ENCODE data around the gene TMEM209. TPM values are rescaled to one million over a fixed set of nuclear protein-coding genes. Genes with fewer than 3 reads are reported as not detected.
"Not testable (repeated sequence)": the region's sequence is repeated elsewhere in the genome, so short reads cannot be mapped to it uniquely, and the experiment has no call there.

Gene TMEM209
- polyA plus RNA-seq, 3 donors = 3.9 to 7.6 (median 6.0) TPM

- H3K27ac ChIP-seq (ENCODE audit: low read depth, low read length) = no peak overlapping the region
- 50 to 64% (median 61%) methylated on average over 20 of the region's 20 CpGs for WGBS, 3 donors
Observed at GRCh38 chr7:130149281-130150139, 55.7 kb downstream of the TMEM209 start.

- H3K27ac ChIP-seq (ENCODE audit: low read depth, low read length) = no peak overlapping the region
- WGBS, 3 donors = 61 to 83% (median 73%) methylated on average over 9 of the region's 9 CpGs
Observed at GRCh38 chr7:130148561-130148960, 56.6 kb downstream of the TMEM209 start.

- no peak overlapping the region for H3K27ac ChIP-seq (ENCODE audit: low read depth, low read length)
- WGBS, 3 donors = 94 to 98% (median 98%) methylated on average over 14 of the region's 14 CpGs
Observed at GRCh38 chr7:130147710-130148325, 57.4 kb downstream of the TMEM209 start.

- 83 to 97% (median 91%) methylated on average over 9 of the region's 9 CpGs for WGBS, 3 donors
- H3K27ac ChIP-seq (ENCODE audit: low read depth, low read length) = no peak overlapping the region
Observed at GRCh38 chr7:130146693-130147405, 58.4 kb downstream of the TMEM209 start.

- WGBS, 3 donors = 91 to 93% (median 92%) methylated on average over 5 of the region's 5 CpGs
Observed at GRCh38 chr7:130146142-130146541, 59.1 kb downstream of the TMEM209 start.

GRCh38 chr7:130145424-130146100 lies 59.6 kb downstream of the TMEM209 start:
- no peak overlapping the region for H3K27ac ChIP-seq (ENCODE audit: low read depth, low read length)
- 91 to 94% (median 91%) methylated on average over 14 of the region's 14 CpGs for WGBS, 3 donors

More at GRCh38 chr7:130146142-130146541, 59.1 kb downstream of the TMEM209 start:
- not testable (repeated sequence) for H3K27ac ChIP-seq (ENCODE audit: low read depth, low read length)

- no peak overlapping the region for H3K27ac ChIP-seq (ENCODE audit: low read depth, low read length)
- 58 to 71% (median 68%) methylated on average over 14 of the region's 14 CpGs for WGBS, 3 donors
Observed at GRCh38 chr7:130144312-130145171, 60.7 kb downstream of the TMEM209 start.

- WGBS, 3 donors = 81 to 93% (median 90%) methylated on average over 3 of the region's 3 CpGs
- H3K27ac ChIP-seq (ENCODE audit: low read depth, low read length) = no peak overlapping the region
Observed at GRCh38 chr7:130143986-130144311, 61.3 kb downstream of the TMEM209 start.

GRCh38 chr7:130143334-130143732 lies 61.9 kb downstream of the TMEM209 start:
- WGBS, 3 donors = 94 to 97% (median 96%) methylated on average over 5 of the region's 5 CpGs
- H3K27ac ChIP-seq (ENCODE audit: low read depth, low read length) = no peak overlapping the region

- no peak overlapping the region for H3K27ac ChIP-seq (ENCODE audit: low read depth, low read length)
Observed at GRCh38 chr7:130142654-130143333, 62.4 kb downstream of the TMEM209 start.

GRCh38 chr7:130141884-130142653 lies 63.1 kb downstream of the TMEM209 start:
- no peak overlapping the region for H3K27ac ChIP-seq (ENCODE audit: low read depth, low read length)
- WGBS, 3 donors = 62 to 70% (median 67%) methylated on average over 17 of the region's 17 CpGs

More at GRCh38 chr7:130142654-130143333, 62.4 kb downstream of the TMEM209 start:
- 87 to 95% (median 94%) methylated on average over 14 of the region's 14 CpGs for WGBS, 3 donors

GRCh38 chr7:130141161-130141883 lies 63.9 kb downstream of the TMEM209 start:
- H3K27ac ChIP-seq (ENCODE audit: low read depth, low read length) = no peak overlapping the region
- 13 to 25% (median 18%) methylated on average over 39 of the region's 39 CpGs for WGBS, 3 donors

- H3K27ac ChIP-seq (ENCODE audit: low read depth, low read length) = no peak overlapping the region
- 82 to 87% (median 86%) methylated on average over 43 to 47 of the region's 47 CpGs for WGBS, 3 donors
Observed at GRCh38 chr7:130140551-130141160, 64.5 kb downstream of the TMEM209 start.

GRCh38 chr7:130139193-130139960 lies 65.8 kb downstream of the TMEM209 start:
- H3K27ac ChIP-seq (ENCODE audit: low read depth, low read length) = no peak overlapping the region
- 89 to 96% (median 91%) methylated on average over 2 of the region's 2 CpGs for WGBS, 3 donors

GRCh38 chr7:130137207-130137606 lies 68.0 kb downstream of the TMEM209 start:
- WGBS, 3 donors = 96 to 98% (median 96%) methylated on average over 4 of the region's 4 CpGs
- H3K27ac ChIP-seq (ENCODE audit: low read depth, low read length) = no peak overlapping the region

Data from adipose tissue (tissue), 3 donors.